GM21717 (cell line): ENCODE data around the gene OPN4.

Source experiments
- ATAC-seq: cut with Tn5 transposase; IDR thresholded peaks from one replicate; pipeline ENCODE4 v1.9.1; 2021; ENCODE audit warnings: mild to moderate bottlenecking, moderate library complexity; ENCODE audit not compliant: unreplicated experiment

OPN4 gene

GRCh38 chr10:86646933-86647332, 7.4 kb upstream of the OPN4 start:
- no peak for ATAC-seq

- no peak for ATAC-seq
Observed at GRCh38 chr10:86647773-86648703, 6.3 kb upstream of the OPN4 start.

- ATAC-seq = no peak
Observed at GRCh38 chr10:86648704-86649427, 5.5 kb upstream of the OPN4 start.

- ATAC-seq = no peak
Observed at GRCh38 chr10:86649471-86650150, 4.7 kb upstream of the OPN4 start.

GRCh38 chr10:86650151-86650550, 4.2 kb upstream of the OPN4 start:
- ATAC-seq = no peak

- ATAC-seq = no peak
Observed at GRCh38 chr10:86651021-86651471, 3.3 kb upstream of the OPN4 start.

- ATAC-seq = no peak
Observed at GRCh38 chr10:86651631-86652331, 2.6 kb upstream of the OPN4 start.

GRCh38 chr10:86652361-86653202, 1.8 kb upstream of the OPN4 start:
- ATAC-seq = no peak

- ATAC-seq = no peak
Observed at GRCh38 chr10:86653379-86653778, 968 bp upstream of the OPN4 start.

GRCh38 chr10:86653987-86654386, 360 bp upstream of the OPN4 start:
- no peak for ATAC-seq

GRCh38 chr10:86655173-86655540, 810 bp downstream of the OPN4 start:
- no peak for ATAC-seq

GRCh38 chr10:86655596-86655995, 1.2 kb downstream of the OPN4 start:
- ATAC-seq = no peak

- no peak for ATAC-seq
Observed at GRCh38 chr10:86657011-86657395, 2.7 kb downstream of the OPN4 start.

GRCh38 chr10:86657396-86658011, 3.2 kb downstream of the OPN4 start:
- ATAC-seq = no peak

- ATAC-seq = no peak
Observed at GRCh38 chr10:86658261-86658741, 4.0 kb downstream of the OPN4 start.

GRCh38 chr10:86658751-86659150, 4.4 kb downstream of the OPN4 start:
- no peak for ATAC-seq

- no peak for ATAC-seq
Observed at GRCh38 chr10:86659161-86659691, 4.9 kb downstream of the OPN4 start.

- no peak for ATAC-seq
Observed at GRCh38 chr10:86659721-86660453, 5.5 kb downstream of the OPN4 start.
